HEK293T (cell line): ENCODE results near the gene ETNK1.

Source experiments
- ARNT ChIP-seq: fragments of 450-650 bp; IDR thresholded peaks from 2 replicates; pipeline ENCODE4 v1.6.1; 2017; ENCODE audit warnings: mild to moderate bottlenecking
- BHLHE40 ChIP-seq: fragments of 450-650 bp; IDR thresholded peaks from 2 replicates; pipeline ENCODE4 v1.6.1; 2016; ENCODE audit warnings: mild to moderate bottlenecking, moderate library complexity, borderline replicate concordance
- FOXA1 ChIP-seq: fragments of 450-650 bp; IDR thresholded peaks from 2 replicates; pipeline ENCODE4 v1.6.1; 2016; ENCODE audit warnings: mild to moderate bottlenecking
- FOXM1 ChIP-seq: fragments of 450-650 bp; IDR thresholded peaks from 2 replicates; pipeline ENCODE4 v1.6.1; 2017; ENCODE audit warnings: mild to moderate bottlenecking, borderline replicate concordance
- NFRKB ChIP-seq: fragments of 450-650 bp; IDR thresholded peaks from 2 replicates; pipeline ENCODE4 v1.6.1; 2016; ENCODE audit warnings: mild to moderate bottlenecking, moderate library complexity
- SUZ12 ChIP-seq: fragments of 450-650 bp; IDR thresholded peaks from 2 replicates; pipeline ENCODE4 v1.6.1; 2016; ENCODE audit warnings: mild to moderate bottlenecking
- ZNF384 ChIP-seq: fragments of 450-650 bp; IDR thresholded peaks from 2 replicates; pipeline ENCODE4 v1.6.1; 2016
- TF ChIP-seq, protein P1 (sequence below): fragments of 450-650 bp; IDR thresholded peaks from 2 replicates; pipeline ENCODE4 v1.6.1; 2016

DNA sequence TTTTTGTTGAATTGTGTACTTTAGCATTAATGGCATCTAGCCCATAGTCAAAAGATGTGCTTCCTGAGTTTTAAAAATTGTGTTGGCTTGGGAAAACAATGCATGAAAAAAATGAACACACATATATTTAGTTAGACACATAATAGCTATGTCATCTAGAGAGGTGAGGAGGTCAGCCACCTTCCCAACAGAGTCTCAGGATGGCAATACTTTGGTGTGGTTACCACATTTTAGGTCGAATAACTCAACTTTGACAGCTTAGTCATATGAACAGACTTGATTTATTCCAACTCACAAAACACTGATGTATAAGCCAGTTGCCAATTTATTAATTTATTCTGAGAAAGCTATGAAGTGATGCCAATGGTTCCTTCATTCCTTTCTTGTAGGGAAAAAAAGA lies 114.0 kb downstream of the ETNK1 start:
- TF ChIP-seq NFRKB (no peak), FOXM1 (no peak), SUZ12 (no peak), FOXA1 (no peak), ZNF384 (no peak), ARNT (no peak), BHLHE40 (no peak)
- TF ChIP-seq, protein P1, sequence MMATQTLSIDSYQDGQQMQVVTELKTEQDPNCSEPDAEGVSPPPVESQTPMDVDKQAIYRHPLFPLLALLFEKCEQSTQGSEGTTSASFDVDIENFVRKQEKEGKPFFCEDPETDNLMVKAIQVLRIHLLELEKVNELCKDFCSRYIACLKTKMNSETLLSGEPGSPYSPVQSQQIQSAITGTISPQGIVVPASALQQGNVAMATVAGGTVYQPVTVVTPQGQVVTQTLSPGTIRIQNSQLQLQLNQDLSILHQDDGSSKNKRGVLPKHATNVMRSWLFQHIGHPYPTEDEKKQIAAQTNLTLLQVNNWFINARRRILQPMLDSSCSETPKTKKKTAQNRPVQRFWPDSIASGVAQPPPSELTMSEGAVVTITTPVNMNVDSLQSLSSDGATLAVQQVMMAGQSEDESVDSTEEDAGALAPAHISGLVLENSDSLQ: no peak
